ENCODE measurements around the gene PILRB.

DNA sequence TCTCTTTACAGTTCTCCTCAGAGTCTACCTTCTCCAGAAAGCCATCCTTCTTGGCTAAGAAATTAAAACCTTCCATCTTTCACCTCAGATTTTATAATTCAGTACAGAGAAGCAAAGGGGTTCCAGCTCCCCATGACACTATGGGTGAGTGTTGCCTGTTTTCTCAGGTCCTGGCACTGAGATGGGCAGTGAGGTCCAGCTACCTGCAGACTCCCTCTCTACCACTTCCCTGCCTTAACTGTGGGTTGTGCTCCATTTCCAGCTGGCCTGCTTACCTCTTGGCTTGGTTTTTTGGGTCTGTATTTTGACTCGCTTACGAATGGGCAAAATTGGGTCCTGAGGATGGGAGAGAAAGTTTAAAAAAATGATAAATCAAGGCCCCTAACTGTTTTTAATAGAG lies 44.3 kb downstream of the PILRB start:
- TF ChIP-seq CTCF (IDR thresholded peaks at IDR 0.05) (no peak), POLR2A (IDR thresholded peaks at IDR 0.05) (no peak)

Data from right lobe of liver (tissue), 4 donors.